Neural cell (in vitro differentiated cells): Measurements from ENCODE around the gene ZNF222. TPM values are rescaled to one million over a fixed set of nuclear protein-coding genes. Genes with fewer than 3 reads are reported as not detected.

ENCODE experiments used
- H2AFZ ChIP-seq: fragments of 200-600, 300-800 bp; sonication (generic), shearing (Covaris generic); 2 replicates; pipeline ENCODE4 v1.6.0; 2014; ENCODE audit warnings: low read depth, mild to moderate bottlenecking, antibody characterized with exemption, low read length, moderate library complexity
- H3F3A ChIP-seq: fragments of 200-600 bp; shearing (Covaris generic); 2 replicates; pipeline ENCODE4 v1.6.1; 2016; ENCODE audit warnings: mild to moderate bottlenecking, moderate library complexity, mixed read lengths, antibody characterized with exemption, low read length; ENCODE audit not compliant: insufficient read depth, poor library complexity, severe bottlenecking
- H3K27ac ChIP-seq: fragments of 200-600, 300-800 bp; sonication (generic), shearing (Covaris generic); 2 replicates; pipeline ENCODE4 v1.5.1; 2014; ENCODE audit warnings: mild to moderate bottlenecking, low read length, moderate library complexity
- H3K27me3 ChIP-seq: fragments of 300-800, 200-600 bp; sonication (generic), shearing (Covaris generic); 2 replicates; pipeline ENCODE4 v1.6.0; 2014; ENCODE audit warnings: mild to moderate bottlenecking, low read depth, low read length, moderate library complexity; ENCODE audit not compliant: insufficient read depth
- H3K36me3 ChIP-seq: fragments of 300-800, 200-600 bp; sonication (generic), shearing (Covaris generic); 2 replicates; pipeline ENCODE4 v1.5.1; 2014; ENCODE audit warnings: mild to moderate bottlenecking, antibody characterized with exemption, low read length, moderate library complexity; ENCODE audit not compliant: insufficient read depth
- H3K4me2 ChIP-seq: fragments of 300-800, 200-600 bp; sonication (generic), shearing (Covaris generic); 2 replicates; pipeline ENCODE4 v1.6.0; 2014; ENCODE audit warnings: mild to moderate bottlenecking, low read length
- H3K4me3 ChIP-seq: fragments of 300-800, 200-600 bp; sonication (generic), shearing (Covaris generic); 2 replicates; pipeline ENCODE4 v1.5.1; 2014; ENCODE audit warnings: mild to moderate bottlenecking, low read length, moderate library complexity
- H3K79me2 ChIP-seq: fragments of 200-600 bp; shearing (Covaris generic); replicated peaks from 2 replicates; pipeline ENCODE4 v1.6.0; 2014; ENCODE audit warnings: mild to moderate bottlenecking, low read length, moderate library complexity; ENCODE audit not compliant: insufficient read depth
- H3K9ac ChIP-seq: fragments of 300-800, 200-600 bp; sonication (generic), shearing (Covaris generic); 2 replicates; pipeline ENCODE4 v1.6.1; 2016; ENCODE audit warnings: mild to moderate bottlenecking, low read length, mixed read lengths
- H3K9me2 ChIP-seq: fragments of 200-600 bp; shearing (Covaris generic); 2 replicates; pipeline ENCODE4 v1.6.1; 2016; ENCODE audit warnings: mild to moderate bottlenecking, low read length, mixed read lengths; ENCODE audit not compliant: insufficient read depth
- H3K9me3 ChIP-seq: fragments of 200-600, 300-800 bp; sonication (generic), shearing (Covaris generic); 2 replicates; pipeline ENCODE4 v1.6.1; 2016; ENCODE audit warnings: mild to moderate bottlenecking, mixed run types, low read length, moderate library complexity, mixed read lengths
- H4K20me1 ChIP-seq: fragments of 200-600 bp; shearing (Covaris generic); 2 replicates; pipeline ENCODE4 v1.6.1; 2016; ENCODE audit warnings: mild to moderate bottlenecking, mixed run types; ENCODE audit not compliant: insufficient read depth
- EP300 ChIP-seq: fragments of 450-650 bp; conservative IDR thresholded peaks from 2 replicates; pipeline ENCODE4 v1.6.1; 2014; ENCODE audit warnings: antibody characterized with exemption, mild to moderate bottlenecking, moderate library complexity; ENCODE audit not compliant: poor library complexity, severe bottlenecking
- EZH2 ChIP-seq: fragments of 200-600, 300-800 bp; shearing (Covaris generic), sonication (generic); IDR thresholded peaks from 2 replicates; pipeline ENCODE4 v1.6.1; 2014; ENCODE audit warnings: antibody characterized with exemption, low read length, borderline replicate concordance, mild to moderate bottlenecking; ENCODE audit not compliant: insufficient read depth, poor library complexity, severe bottlenecking
- MXI1 ChIP-seq: fragments of 450-650 bp; conservative IDR thresholded peaks from 2 replicates; pipeline ENCODE4 v1.6.1; 2014; ENCODE audit warnings: antibody characterized with exemption, mild to moderate bottlenecking; ENCODE audit not compliant: poor library complexity, severe bottlenecking
- POLR2AphosphoS5 ChIP-seq: IDR thresholded peaks from 2 replicates; pipeline ENCODE4 v1.6.1; 2012
- RAD21 ChIP-seq: fragments of 450-650 bp; conservative IDR thresholded peaks from 2 replicates; pipeline ENCODE4 v1.6.1; 2014; ENCODE audit warnings: antibody characterized with exemption, mild to moderate bottlenecking, moderate library complexity
- REST ChIP-seq: IDR thresholded peaks from 2 replicates; pipeline ENCODE4 v1.6.1; 2012; ENCODE audit warnings: borderline replicate concordance
- SMC3 ChIP-seq: fragments of 450-650 bp; conservative IDR thresholded peaks from 2 replicates; pipeline ENCODE4 v1.6.1; 2014; ENCODE audit warnings: antibody characterized with exemption, mild to moderate bottlenecking, moderate library complexity; ENCODE audit not compliant: poor library complexity
- TAF1 ChIP-seq: IDR thresholded peaks from 2 replicates; pipeline ENCODE4 v1.6.1; 2012; ENCODE audit warnings: low read depth
- polyA plus RNA-seq: library from polyadenylated mRNA; depleted of rRNA; stranded (reverse); fragments of >200 nt; gene quantifications from 2 replicates; pipeline ENCODE4 v1.2.3, GENCODE V29; 2014
- small RNA-seq, 3 experiments: library from RNA; depleted of rRNA; stranded (forward); fragments of <200 nt; gene quantifications; one replicate each; pipeline ENCODE3, GENCODE V24; 2012
- TF ChIP-seq, protein P1 (sequence below): fragments of 450-650 bp; IDR thresholded peaks from 2 replicates; pipeline ENCODE4 v1.5.1; 2014; ENCODE audit warnings: antibody characterized with exemption, mild to moderate bottlenecking, moderate library complexity; ENCODE audit not compliant: poor library complexity, severe bottlenecking

ZNF222 gene
- polyA plus RNA-seq, 1 donor from 2014 or later: 38.4 TPM

DNA sequence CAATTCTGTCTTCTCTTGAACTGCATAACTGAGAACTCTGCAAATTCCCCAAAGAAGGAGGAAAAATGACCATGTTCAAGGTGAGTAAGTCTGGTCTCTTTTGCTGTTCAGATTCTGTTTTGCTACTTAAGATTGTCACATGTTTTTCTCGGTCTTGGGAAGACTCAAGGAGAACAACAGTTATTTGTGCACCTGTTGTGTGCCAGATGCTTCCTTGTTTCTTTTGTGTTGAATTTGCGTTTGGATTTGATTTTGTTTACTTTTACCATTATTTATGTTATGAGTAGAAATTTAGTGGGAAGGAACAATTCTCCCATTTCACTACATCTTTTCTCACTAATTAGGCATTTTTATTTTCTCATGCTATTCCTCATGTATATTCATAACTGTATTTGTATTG lies 51.1 kb downstream of the ZNF222 start:
- TF ChIP-seq RAD21 (no peak), TAF1 (no peak), SMC3 (no peak), EP300 (no peak), REST (no peak), POLR2AphosphoS5 (no peak), EZH2 (no peak), MXI1 (no peak)
- TF ChIP-seq, protein P1, sequence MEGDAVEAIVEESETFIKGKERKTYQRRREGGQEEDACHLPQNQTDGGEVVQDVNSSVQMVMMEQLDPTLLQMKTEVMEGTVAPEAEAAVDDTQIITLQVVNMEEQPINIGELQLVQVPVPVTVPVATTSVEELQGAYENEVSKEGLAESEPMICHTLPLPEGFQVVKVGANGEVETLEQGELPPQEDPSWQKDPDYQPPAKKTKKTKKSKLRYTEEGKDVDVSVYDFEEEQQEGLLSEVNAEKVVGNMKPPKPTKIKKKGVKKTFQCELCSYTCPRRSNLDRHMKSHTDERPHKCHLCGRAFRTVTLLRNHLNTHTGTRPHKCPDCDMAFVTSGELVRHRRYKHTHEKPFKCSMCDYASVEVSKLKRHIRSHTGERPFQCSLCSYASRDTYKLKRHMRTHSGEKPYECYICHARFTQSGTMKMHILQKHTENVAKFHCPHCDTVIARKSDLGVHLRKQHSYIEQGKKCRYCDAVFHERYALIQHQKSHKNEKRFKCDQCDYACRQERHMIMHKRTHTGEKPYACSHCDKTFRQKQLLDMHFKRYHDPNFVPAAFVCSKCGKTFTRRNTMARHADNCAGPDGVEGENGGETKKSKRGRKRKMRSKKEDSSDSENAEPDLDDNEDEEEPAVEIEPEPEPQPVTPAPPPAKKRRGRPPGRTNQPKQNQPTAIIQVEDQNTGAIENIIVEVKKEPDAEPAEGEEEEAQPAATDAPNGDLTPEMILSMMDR: no peak
- Histone ChIP-seq H3K9ac (no peak overlapping the region), H3K4me3 (no peak overlapping the region), H3K79me2 (no peaks in the 10 kb centered on the region), H3K27ac (no peak overlapping the region), H3K9me3 (no peaks in the 10 kb centered on the region), H3K36me3 (no peaks in the 10 kb centered on the region), H4K20me1 (no peaks in the 10 kb centered on the region), H3K4me2 (no peak overlapping the region), H3K9me2 (no peaks in the 10 kb centered on the region), H3K27me3 (no peaks in the 10 kb centered on the region), H2AFZ (no peak overlapping the region), H3F3A (no peaks in the 10 kb centered on the region)

Small RNA genes lying within 50 kb of the gene (small RNA-seq; reads per million reads assigned to genes)
- 0 reads per million in 3 experiments for gene AC006213.5

Other genes starting within 250 kb of the ZNF222 start
- not detected in 2 replicates for gene KCNN4, start 244.4 kb upstream of the ZNF222 start, polyA plus RNA-seq
- not detected in 2 replicates for gene LYPD5, start 222.9 kb upstream of the ZNF222 start, polyA plus RNA-seq
- 14.9 and 19.4 TPM in 2 replicates for gene ZNF283, start 198.1 kb upstream of the ZNF222 start, polyA plus RNA-seq
- 14.3 and 22.8 TPM in 2 replicates for gene ZNF404, start 141.4 kb upstream of the ZNF222 start, polyA plus RNA-seq
- gene ZNF45, start 90.1 kb upstream of the ZNF222 start, polyA plus RNA-seq: 14.9 and 17.5 TPM in 2 replicates
- gene ZNF221, start 74.2 kb upstream of the ZNF222 start, polyA plus RNA-seq: 7.4 and 7.6 TPM in 2 replicates
- 17.5 and 21.2 TPM in 2 replicates for gene ZNF155, start 41.2 kb upstream of the ZNF222 start, polyA plus RNA-seq
- gene ZNF230, start 22.4 kb upstream of the ZNF222 start, polyA plus RNA-seq: 6.7 and 8.4 TPM in 2 replicates
- 17.1 and 22.7 TPM in 2 replicates for gene ZNF223, start 26.7 kb downstream of the ZNF222 start, polyA plus RNA-seq
- 3.5 and 3.8 TPM in 2 replicates for gene ZNF284, start 46.8 kb downstream of the ZNF222 start, polyA plus RNA-seq
- 41.8 and 45.4 TPM in 2 replicates for gene ZNF224, start 69.0 kb downstream of the ZNF222 start, polyA plus RNA-seq
- 6.8 and 8.5 TPM in 2 replicates for gene ZNF225, start 88.0 kb downstream of the ZNF222 start, polyA plus RNA-seq
- gene ZNF234, start 116.2 kb downstream of the ZNF222 start, polyA plus RNA-seq: 9.1 and 14.2 TPM in 2 replicates
- 39.0 and 39.3 TPM in 2 replicates for gene ZNF226, start 139.7 kb downstream of the ZNF222 start, polyA plus RNA-seq
- 21.2 and 25.5 TPM in 2 replicates for gene ZNF227, start 187.2 kb downstream of the ZNF222 start, polyA plus RNA-seq
- gene ZNF233, start 234.5 kb downstream of the ZNF222 start, polyA plus RNA-seq: 2.8 and 3.2 TPM in 2 replicates